ENCODE results near the gene FGF11.
A peak's percentile ranks its signal among the peaks of the same experiment; 100 is the strongest.

The FGF11 gene

DNA sequence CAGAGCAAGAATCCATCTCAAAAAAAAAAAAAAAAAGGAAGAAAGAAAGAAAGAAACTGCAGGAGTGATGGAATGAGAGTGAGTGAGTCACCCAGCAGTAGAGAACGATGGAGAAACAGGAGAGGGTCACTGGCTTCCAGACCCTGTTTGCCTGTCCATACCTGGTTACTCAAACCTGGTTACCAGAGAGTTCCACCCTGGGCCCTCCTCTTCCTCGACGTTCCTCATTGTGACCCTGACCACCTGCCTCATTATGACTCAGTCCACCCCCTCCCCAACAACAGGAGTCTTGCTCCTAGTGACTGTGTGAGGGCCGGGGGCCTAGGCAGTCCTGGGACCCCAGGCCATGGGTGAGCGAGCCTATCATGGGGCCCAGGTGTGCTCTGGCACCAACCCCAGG is 10.8 kb upstream of the FGF11 start, which contains the start of gene SPEM3:
Gene SPEM3 (plus strand): TSS at position 301 of the 400 bp plus-strand sequence. CDS start 46 bp downstream, at position 347.
- no peak within 1 kb of the TSS for H3K4me3 ChIP-seq (replicated peaks in 1 of 2; ENCODE audit: low read depth in 2 of 2, low read length in 2 of 2)
- TF ChIP-seq, protein P1, sequence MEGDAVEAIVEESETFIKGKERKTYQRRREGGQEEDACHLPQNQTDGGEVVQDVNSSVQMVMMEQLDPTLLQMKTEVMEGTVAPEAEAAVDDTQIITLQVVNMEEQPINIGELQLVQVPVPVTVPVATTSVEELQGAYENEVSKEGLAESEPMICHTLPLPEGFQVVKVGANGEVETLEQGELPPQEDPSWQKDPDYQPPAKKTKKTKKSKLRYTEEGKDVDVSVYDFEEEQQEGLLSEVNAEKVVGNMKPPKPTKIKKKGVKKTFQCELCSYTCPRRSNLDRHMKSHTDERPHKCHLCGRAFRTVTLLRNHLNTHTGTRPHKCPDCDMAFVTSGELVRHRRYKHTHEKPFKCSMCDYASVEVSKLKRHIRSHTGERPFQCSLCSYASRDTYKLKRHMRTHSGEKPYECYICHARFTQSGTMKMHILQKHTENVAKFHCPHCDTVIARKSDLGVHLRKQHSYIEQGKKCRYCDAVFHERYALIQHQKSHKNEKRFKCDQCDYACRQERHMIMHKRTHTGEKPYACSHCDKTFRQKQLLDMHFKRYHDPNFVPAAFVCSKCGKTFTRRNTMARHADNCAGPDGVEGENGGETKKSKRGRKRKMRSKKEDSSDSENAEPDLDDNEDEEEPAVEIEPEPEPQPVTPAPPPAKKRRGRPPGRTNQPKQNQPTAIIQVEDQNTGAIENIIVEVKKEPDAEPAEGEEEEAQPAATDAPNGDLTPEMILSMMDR (IDR thresholded peaks at IDR 0.05; ENCODE audit: low read depth, low read length): no peak
- no peak for DNase-seq (ENCODE audit: low read depth in 2 of 2)

DNA sequence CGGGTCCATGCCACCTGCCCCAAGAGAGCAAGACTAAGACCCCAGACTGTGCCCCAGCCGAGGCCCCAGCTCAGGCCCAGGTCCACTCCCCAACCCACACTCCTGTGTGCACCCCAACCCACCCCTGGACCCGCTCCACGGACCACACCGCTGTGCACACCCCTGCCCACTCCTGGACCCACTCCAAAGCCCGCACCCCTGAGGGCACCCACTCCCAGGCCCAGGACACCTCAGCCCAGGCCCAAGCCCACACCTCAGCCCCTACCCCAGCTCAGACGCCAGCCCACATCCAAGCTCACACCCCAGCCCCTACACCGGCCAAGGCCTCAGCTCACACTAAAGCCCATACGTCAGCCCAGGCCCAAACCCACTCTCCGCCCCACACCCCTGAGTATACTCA is 9.6 kb upstream of the FGF11 start:
- H3K4me3 ChIP-seq (replicated peaks in 1 of 2; ENCODE audit: low read depth in 2 of 2, low read length in 2 of 2): no peak overlapping the region
- no peak for DNase-seq (ENCODE audit: low read depth in 2 of 2)
- TF ChIP-seq, protein P1 (IDR thresholded peaks at IDR 0.05; ENCODE audit: low read depth, low read length): no peak

DNA sequence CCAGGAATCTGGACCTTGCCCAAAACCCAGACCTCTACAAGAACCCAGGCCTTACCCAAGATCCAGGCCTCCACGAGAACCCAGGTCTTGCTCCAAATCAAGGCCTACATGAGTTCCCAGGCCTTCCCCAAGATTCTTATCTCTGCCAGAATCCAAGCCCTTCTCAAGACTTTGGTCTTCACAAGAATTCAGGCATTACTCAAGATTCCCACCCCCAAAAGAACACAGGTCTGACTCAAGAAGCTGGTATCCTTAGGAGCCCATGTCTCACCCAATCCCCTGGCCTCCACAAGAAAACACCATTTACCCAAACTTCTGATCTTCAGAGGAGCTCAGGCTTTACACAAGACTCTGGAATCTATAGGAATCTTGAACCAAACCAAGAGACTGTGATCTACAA is 8.1 kb upstream of the FGF11 start:
- TF ChIP-seq, protein P1 (IDR thresholded peaks at IDR 0.05; ENCODE audit: low read depth, low read length): no peak
- H3K4me3 ChIP-seq (replicated peaks in 1 of 2; ENCODE audit: low read depth in 2 of 2, low read length in 2 of 2): no peak overlapping the region
- no peak for DNase-seq (ENCODE audit: low read depth in 2 of 2)

DNA sequence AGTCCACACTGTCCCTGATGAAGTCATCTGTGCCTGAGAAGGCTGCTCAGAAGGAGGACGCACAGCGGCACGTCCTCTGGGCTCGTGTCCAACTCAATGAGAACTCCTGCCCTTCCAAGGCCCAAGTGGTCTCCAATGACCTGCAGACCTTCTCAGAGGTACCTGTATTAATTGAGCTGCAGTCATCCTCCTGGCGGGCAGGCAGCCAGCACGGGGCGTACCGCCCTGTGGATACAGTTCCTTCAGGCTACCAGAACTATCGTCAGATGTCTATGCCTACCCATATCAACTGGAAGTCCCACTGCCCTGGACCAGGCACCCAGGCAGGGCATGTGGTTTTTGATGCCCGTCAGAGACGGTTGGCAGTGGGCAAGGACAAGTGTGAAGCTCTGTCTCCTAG is 7.0 kb upstream of the FGF11 start:
- DNase-seq (ENCODE audit: low read depth in 2 of 2): no peak
- TF ChIP-seq, protein P1 (IDR thresholded peaks at IDR 0.05; ENCODE audit: low read depth, low read length): no peak
- no peak overlapping the region for H3K4me3 ChIP-seq (replicated peaks in 1 of 2; ENCODE audit: low read depth in 2 of 2, low read length in 2 of 2)

DNA sequence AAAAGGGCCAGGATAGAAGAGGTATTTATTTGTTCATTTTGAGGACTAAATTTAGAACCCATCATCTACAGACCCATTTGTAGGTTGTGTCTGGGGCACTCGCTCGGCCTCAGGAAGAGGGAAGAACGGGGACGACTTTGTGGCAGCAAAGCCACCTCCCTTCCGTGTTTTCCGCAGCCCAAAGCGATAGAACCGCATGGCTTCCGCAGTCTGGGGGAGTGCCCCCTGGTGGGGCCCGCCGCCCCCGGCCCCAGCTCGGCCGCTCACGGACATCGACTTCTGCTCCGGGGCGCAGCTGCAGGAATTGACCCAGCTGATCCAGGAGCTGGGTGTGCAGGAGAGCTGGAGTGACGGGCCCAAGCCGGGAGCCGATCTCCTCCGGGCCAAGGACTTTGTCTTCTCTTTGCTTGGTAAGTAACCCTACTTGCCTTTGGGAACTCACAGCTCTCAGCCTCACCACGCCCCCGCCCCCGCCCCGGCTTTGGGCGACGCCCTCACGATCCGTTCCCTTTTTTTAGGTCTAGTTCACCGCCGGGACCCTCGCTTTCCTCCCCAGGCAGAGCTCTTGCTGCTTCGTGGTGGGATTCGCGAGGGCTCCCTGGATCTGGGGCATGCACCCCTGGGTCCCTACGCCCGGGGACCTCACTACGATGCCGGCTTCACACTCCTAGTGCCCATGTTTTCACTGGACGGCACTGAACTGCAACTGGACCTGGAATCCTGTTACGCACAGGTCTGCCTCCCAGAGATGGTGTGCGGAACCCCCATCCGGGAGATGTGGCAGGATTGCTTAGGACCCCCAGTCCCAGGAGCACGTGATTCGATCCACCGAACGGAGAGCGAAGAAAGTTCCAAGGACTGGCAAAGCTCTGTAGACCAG is 3.4 kb upstream of the FGF11 start:
- H3K4me3 ChIP-seq (replicated peaks in 1 of 2; ENCODE audit: low read depth in 2 of 2, low read length in 2 of 2): peak overlapping the region; percentile 43 to 44
- no peak for DNase-seq (ENCODE audit: low read depth in 2 of 2)
- TF ChIP-seq, protein P1 (IDR thresholded peaks at IDR 0.05; ENCODE audit: low read depth, low read length): no peak

DNA sequence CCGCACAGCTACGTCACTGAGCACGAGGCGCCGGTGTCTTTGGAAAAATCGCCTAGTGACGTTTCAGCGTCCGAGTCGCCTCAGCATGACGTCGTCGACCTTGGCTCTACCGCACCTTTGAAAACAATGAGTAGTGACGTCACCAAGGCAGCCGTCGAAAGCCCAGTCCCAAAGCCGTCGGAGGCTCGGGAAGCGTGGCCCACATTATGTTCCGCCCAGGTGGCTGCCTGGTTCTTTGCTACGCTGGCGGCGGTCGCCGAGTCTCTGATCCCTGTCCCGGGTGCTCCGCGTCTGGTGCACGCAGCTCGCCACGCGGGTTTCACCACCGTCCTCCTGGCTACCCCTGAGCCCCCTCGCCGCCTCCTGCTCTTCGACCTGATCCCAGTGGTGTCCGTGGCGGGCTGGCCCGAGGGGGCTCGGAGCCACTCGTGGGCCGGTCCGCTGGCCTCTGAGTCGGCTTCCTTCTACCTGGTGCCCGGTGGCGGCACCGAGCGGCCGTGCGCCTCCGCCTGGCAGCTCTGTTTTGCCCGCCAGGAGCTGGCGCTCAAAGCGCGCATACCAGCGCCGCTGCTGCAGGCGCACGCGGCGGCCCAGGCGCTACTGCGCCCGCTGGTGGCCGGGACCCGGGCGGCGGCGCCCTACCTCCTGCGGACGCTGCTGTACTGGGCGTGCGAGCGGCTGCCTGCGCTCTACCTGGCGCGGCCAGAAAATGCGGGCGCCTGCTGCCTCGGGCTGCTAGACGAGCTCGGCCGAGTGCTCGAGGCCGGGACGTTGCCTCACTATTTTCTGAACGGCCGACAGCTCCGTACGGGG is 2.5 kb upstream of the FGF11 start:
- TF ChIP-seq, protein P1 (IDR thresholded peaks at IDR 0.05; ENCODE audit: low read depth, low read length): no peak
- DNase-seq (ENCODE audit: low read depth in 2 of 2): peak; percentile 73 to 81
- peak overlapping the region; percentile 21 to 37 for H3K4me3 ChIP-seq (replicated peaks in 1 of 2; ENCODE audit: low read depth in 2 of 2, low read length in 2 of 2)

Data from cardiac fibroblast (primary cell).